ENCODE measurements around the gene SLC43A3. TPM values are rescaled to one million over a fixed set of nuclear protein-coding genes. Genes with fewer than 3 reads are reported as not detected.
A peak's percentile ranks its signal among the peaks of the same experiment; 100 is the strongest.

SLC43A3 gene
- total and polyA plus RNA-seq, 2 experiments from 2014 or later: 23.2 to 33.3 TPM

DNA sequence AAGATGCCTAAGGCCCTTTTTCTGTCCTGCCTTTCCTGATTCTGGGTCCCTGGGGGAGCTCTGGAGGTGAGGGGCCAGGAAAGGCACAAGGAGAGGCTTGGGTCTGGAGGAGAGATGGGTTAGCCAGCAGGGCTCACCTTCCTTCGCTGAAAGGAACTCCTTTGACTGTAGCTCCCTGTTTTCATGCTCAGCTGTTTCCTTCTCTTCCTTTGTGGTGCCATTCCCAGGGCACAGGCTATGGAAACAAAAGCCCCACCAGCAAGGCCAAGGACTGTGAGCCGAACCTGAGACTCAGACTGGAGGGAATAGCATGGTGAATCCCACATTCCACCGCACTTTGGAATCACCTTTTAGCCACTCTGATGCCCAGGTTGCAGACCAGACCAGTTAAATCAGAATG lies 10.5 kb downstream of the SLC43A3 start:
- Histone ChIP-seq H3F3A (ENCODE audit: insufficient read depth) (peaks cover 18% of the 10 kb centered on the region), H3K4me2 (ENCODE audit: unreplicated experiment) (no peak overlapping the region), H3K4me3 (no peak overlapping the region), H3K9ac (peak overlapping the region; percentile 39; the same call in 1 of the 2 replicates), H3K27me3 (replicated peaks; ENCODE audit: insufficient read depth) (no peaks in the 10 kb centered on the region), H3K27ac (peak overlapping the region; percentile 68), H2AFZ (no peak overlapping the region), H4K20me1 (ENCODE audit: insufficient read depth) (no peaks in the 10 kb centered on the region), H3K4me1 (ENCODE audit: insufficient read depth) (peaks cover 5% of the 10 kb centered on the region), H3K79me2 (ENCODE audit: insufficient read depth) (no peaks in the 10 kb centered on the region), H3K9me2 (ENCODE audit: insufficient read depth) (no peaks in the 10 kb centered on the region), H3K9me3 (ENCODE audit: low read depth) (no peaks in the 10 kb centered on the region), H3K36me3 (ENCODE audit: low read depth) (peaks cover 15% of the 10 kb centered on the region)
- no peak for DNase-seq
- no peak for TF ChIP-seq EZH2 (IDR thresholded peaks at IDR 0.05; ENCODE audit: insufficient read depth, poor library complexity, severe bottlenecking)
- no peak for TF ChIP-seq EZH2phosphoT487 (IDR thresholded peaks at IDR 0.05; ENCODE audit: insufficient read depth, low read depth)
- 100% methylated on average over 3 of the region's 3 CpGs for WGBS, 2 experiments (ENCODE audit: low coverage in 1 of 2, low lambda C conversion rate in 2 of 2, missing lambda C conversion rate in 2 of 2)
- in situ Hi-C loops (cut with MboI): no loop called here

DNA sequence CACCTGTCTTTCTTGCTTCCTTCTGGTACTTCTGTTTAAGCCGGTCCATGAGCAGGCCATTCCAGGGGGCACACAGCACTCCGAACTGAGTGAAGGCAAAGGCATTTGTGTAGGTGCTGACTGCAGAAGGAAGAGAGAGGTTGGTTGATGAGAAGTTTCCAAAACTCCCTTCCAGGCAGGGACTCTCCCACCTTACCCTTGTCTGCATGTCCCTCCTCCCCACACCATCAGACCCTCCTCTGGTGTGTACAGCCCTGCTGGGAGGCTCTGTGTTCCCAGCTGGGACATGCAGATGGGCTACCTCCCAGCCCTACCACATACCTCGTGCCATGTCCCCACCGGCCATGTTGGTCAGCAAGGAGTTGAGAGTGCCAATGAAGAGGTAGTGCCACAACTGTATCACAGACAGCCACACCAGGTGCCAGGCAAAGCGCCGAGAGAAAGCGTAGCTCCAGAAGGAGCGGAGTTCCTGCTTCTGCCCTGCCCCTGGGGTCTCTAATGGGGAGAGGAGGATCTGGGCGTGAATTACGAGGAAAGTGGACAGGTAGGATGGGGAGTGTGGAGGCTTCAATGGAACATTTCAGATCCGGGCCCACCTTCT lies 12.2 kb downstream of the SLC43A3 start:
- H4K20me1 ChIP-seq (ENCODE audit: insufficient read depth): no peaks in the 10 kb centered on the region
- no peak overlapping the region for H3K4me3 ChIP-seq
- DNase-seq: no peak
- H3K9me2 ChIP-seq (ENCODE audit: insufficient read depth): no peaks in the 10 kb centered on the region
- no peak overlapping the region for H2AFZ ChIP-seq
- no peaks in the 10 kb centered on the region for H3K27me3 ChIP-seq (replicated peaks; ENCODE audit: insufficient read depth)
- peaks cover 15% of the 10 kb centered on the region for H3K36me3 ChIP-seq (ENCODE audit: low read depth)
- in situ Hi-C loops (cut with MboI): no loop called here
- H3K9me3 ChIP-seq (ENCODE audit: low read depth): no peaks in the 10 kb centered on the region
- peaks cover 5% of the 10 kb centered on the region for H3K4me1 ChIP-seq (ENCODE audit: insufficient read depth)
- H3K9ac ChIP-seq: no peak overlapping the region
- peaks cover 22% of the 10 kb centered on the region for H3F3A ChIP-seq (ENCODE audit: insufficient read depth)
- TF ChIP-seq EZH2 (IDR thresholded peaks at IDR 0.05; ENCODE audit: insufficient read depth, poor library complexity, severe bottlenecking) (no peak), EZH2phosphoT487 (IDR thresholded peaks at IDR 0.05; ENCODE audit: insufficient read depth, low read depth) (no peak)
- H3K27ac ChIP-seq: no peak overlapping the region
- WGBS, 2 experiments (ENCODE audit: low coverage in 1 of 2, low lambda C conversion rate in 2 of 2, missing lambda C conversion rate in 2 of 2): 87 to 89% methylated on average over 11 of the region's 11 CpGs
- no peak overlapping the region for H3K4me2 ChIP-seq (ENCODE audit: unreplicated experiment)
- no peaks in the 10 kb centered on the region for H3K79me2 ChIP-seq (ENCODE audit: insufficient read depth)

DNA sequence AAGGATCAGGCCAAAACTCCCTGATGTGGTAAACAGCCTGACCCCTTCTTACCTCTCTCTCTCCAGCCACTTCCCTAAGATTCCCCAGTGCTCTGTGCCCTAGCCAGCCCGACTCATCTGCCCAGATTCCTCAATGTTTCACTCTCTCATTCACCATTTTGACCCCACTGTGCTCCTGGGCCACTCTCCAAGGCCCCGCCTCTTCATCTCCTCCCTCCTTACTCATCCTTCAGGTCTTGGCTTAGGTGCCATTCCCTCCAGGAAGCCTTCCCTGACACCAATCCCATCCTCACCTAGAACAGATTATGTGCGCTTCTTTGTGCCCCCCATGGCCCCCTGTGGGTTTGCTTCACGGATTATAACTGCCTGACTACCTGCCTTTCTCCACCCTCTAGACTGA lies 13.2 kb downstream of the SLC43A3 start:
- Histone ChIP-seq H2AFZ (no peak overlapping the region), H3K9ac (no peak overlapping the region), H4K20me1 (ENCODE audit: insufficient read depth) (no peaks in the 10 kb centered on the region), H3K4me3 (no peak overlapping the region), H3K4me1 (ENCODE audit: insufficient read depth) (peaks cover 5% of the 10 kb centered on the region), H3K9me3 (ENCODE audit: low read depth) (no peaks in the 10 kb centered on the region), H3K36me3 (ENCODE audit: low read depth) (peaks cover 15% of the 10 kb centered on the region), H3F3A (ENCODE audit: insufficient read depth) (peaks cover 22% of the 10 kb centered on the region), H3K79me2 (ENCODE audit: insufficient read depth) (no peaks in the 10 kb centered on the region), H3K27ac (no peak overlapping the region), H3K27me3 (replicated peaks; ENCODE audit: insufficient read depth) (no peaks in the 10 kb centered on the region), H3K4me2 (ENCODE audit: unreplicated experiment) (no peak overlapping the region), H3K9me2 (ENCODE audit: insufficient read depth) (no peaks in the 10 kb centered on the region)
- in situ Hi-C loops (cut with MboI): no loop called here
- TF ChIP-seq EZH2phosphoT487 (IDR thresholded peaks at IDR 0.05; ENCODE audit: insufficient read depth, low read depth): no peak
- no peak for TF ChIP-seq EZH2 (IDR thresholded peaks at IDR 0.05; ENCODE audit: insufficient read depth, poor library complexity, severe bottlenecking)
- 97 to 98% methylated on average over 4 of the region's 4 CpGs for WGBS, 2 experiments (ENCODE audit: low coverage in 1 of 2, low lambda C conversion rate in 2 of 2, missing lambda C conversion rate in 2 of 2)
- DNase-seq: no peak

DNA sequence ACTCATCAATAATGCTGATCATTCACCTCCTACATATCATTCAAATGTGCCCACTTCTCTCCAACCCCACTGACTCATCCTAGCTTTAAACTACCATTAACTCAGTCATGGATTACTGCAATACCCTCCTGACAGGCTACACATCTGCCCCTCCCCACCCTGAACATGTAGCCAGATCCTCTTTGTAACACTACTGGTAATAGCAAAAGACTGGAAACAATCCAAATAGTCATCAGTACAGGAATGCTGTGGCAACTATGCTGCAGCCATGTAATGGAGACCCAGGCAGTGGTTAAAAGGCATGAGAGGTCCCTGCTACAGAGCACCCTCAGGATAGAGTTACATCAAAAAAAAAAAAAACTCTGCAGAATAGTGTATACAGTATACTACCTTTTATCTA lies 16.6 kb downstream of the SLC43A3 start:
- no peaks in the 10 kb centered on the region for H3K79me2 ChIP-seq (ENCODE audit: insufficient read depth)
- H3K27ac ChIP-seq: no peak overlapping the region
- H3K9me3 ChIP-seq (ENCODE audit: low read depth): no peaks in the 10 kb centered on the region
- H3K4me3 ChIP-seq: no peak overlapping the region
- 0 out of 2 replicates have a peak, but pooled peaks cover 13% of the 10 kb centered on the region for H3K36me3 ChIP-seq (ENCODE audit: low read depth)
- TF ChIP-seq EZH2 (IDR thresholded peaks at IDR 0.05; ENCODE audit: insufficient read depth, poor library complexity, severe bottlenecking): no peak
- no peaks in the 10 kb centered on the region for H3K9me2 ChIP-seq (ENCODE audit: insufficient read depth)
- no peak overlapping the region for H3K4me2 ChIP-seq (ENCODE audit: unreplicated experiment)
- in situ Hi-C loops (cut with MboI): no loop called here
- no peak overlapping the region for H2AFZ ChIP-seq
- peaks cover 29% of the 10 kb centered on the region for H3F3A ChIP-seq (ENCODE audit: insufficient read depth)
- peaks cover 20% of the 10 kb centered on the region for H3K4me1 ChIP-seq (ENCODE audit: insufficient read depth)
- H4K20me1 ChIP-seq (ENCODE audit: insufficient read depth): no peaks in the 10 kb centered on the region
- H3K27me3 ChIP-seq (replicated peaks; ENCODE audit: insufficient read depth): no peaks in the 10 kb centered on the region
- DNase-seq: peak; percentile 80
- no peak overlapping the region for H3K9ac ChIP-seq
